K562 (cell line): ENCODE results near the gene CLPSL2. TPM values are rescaled to one million over a fixed set of nuclear protein-coding genes. Genes with fewer than 3 reads are reported as not detected.

Experiments used
- BACH1 ChIP-seq: fragments of 200-800 bp; sonication (Bioruptor generic); IDR thresholded peaks from 2 replicates; pipeline ENCODE4 v1.6.1; 2016; ENCODE audit warnings: missing genetic modification characterization, missing compliant biosample characterization
- BRD4 ChIP-seq: fragments of 200-600 bp; sonication (generic); IDR thresholded peaks from 2 replicates; pipeline ENCODE4 v1.6.1; 2017; ENCODE audit warnings: inconsistent platforms
- CTBP1 ChIP-seq: fragments of 450-650 bp; IDR thresholded peaks from 2 replicates; pipeline ENCODE4 v1.6.1; 2016; ENCODE audit warnings: borderline replicate concordance
- ETV6 ChIP-seq, 3 experiments: fragments of 150-350 bp in 1 of 3; sonication (generic) in 1 of 3; formaldehyde crosslinking in 1 of 3; IDR thresholded peaks; 2 replicates each; pipeline versions ENCODE4 v1.6.1 to v1.8.0; 2014 to 2022; ENCODE audit warnings: borderline replicate concordance in 2 of 3, low read depth in 2 of 3, antibody characterized with exemption in 1 of 3, low read length in 1 of 3, mild to moderate bottlenecking in 1 of 3, missing genetic modification reagents in 1 of 3
- GATAD2B ChIP-seq: fragments of 450-650 bp; IDR thresholded peaks from 2 replicates; pipeline ENCODE4 v1.6.1; 2017; ENCODE audit warnings: mild to moderate bottlenecking, borderline replicate concordance
- GMEB1 ChIP-seq: fragments of 250-450 bp; sonication (Bioruptor Pico); IDR thresholded peaks from 2 replicates; pipeline ENCODE4 v1.4.0; 2020; ENCODE audit warnings: mild to moderate bottlenecking
- MXI1 ChIP-seq: IDR thresholded peaks from 2 replicates; pipeline ENCODE4 v1.6.1; 2011; ENCODE audit warnings: low read depth, mild to moderate bottlenecking, improper control_type of control experiment, low read length
- NFRKB ChIP-seq: fragments of 450-650 bp; IDR thresholded peaks from 2 replicates; pipeline ENCODE4 v1.6.1; 2016; ENCODE audit warnings: low read depth
- PHF8 ChIP-seq: fragments of 200-600 bp; sonication (generic); IDR thresholded peaks from 2 replicates; pipeline ENCODE4 v1.6.1; 2012; ENCODE audit warnings: mixed run types, mild to moderate bottlenecking, inconsistent platforms, low read length, moderate library complexity, borderline replicate concordance
- POLR2H ChIP-seq: IDR thresholded peaks from 2 replicates; pipeline ENCODE4 v1.6.1; 2016; ENCODE audit warnings: missing genetic modification characterization, low read depth, mild to moderate bottlenecking, control low read depth, missing compliant biosample characterization, moderate library complexity
- PRMT5 ChIP-seq: sonication (generic); formaldehyde crosslinking; IDR thresholded peaks from 2 replicates; pipeline ENCODE4 v1.5.0; 2020; ENCODE audit warnings: missing genetic modification reagents
- SAFB2 ChIP-seq: fragments of 200-400 bp; formaldehyde crosslinking; IDR thresholded peaks from 2 replicates; pipeline ENCODE4 v1.6.1; 2018; ENCODE audit warnings: borderline replicate concordance, low read length, low read depth, moderate library complexity; ENCODE audit not compliant: severe bottlenecking
- SMAD1 ChIP-seq: fragments of 150-350 bp; IDR thresholded peaks from 2 replicates; pipeline ENCODE4 v1.6.1; 2014; ENCODE audit warnings: low read length, low read depth; ENCODE audit not compliant: partially characterized antibody
- TRIM28 ChIP-seq: fragments of 450-650 bp; IDR thresholded peaks from 2 replicates; pipeline ENCODE4 v1.6.1; 2017
- XRCC5 ChIP-seq: fragments of 200-400 bp; formaldehyde crosslinking; IDR thresholded peaks from 2 replicates; pipeline ENCODE4 v1.6.1; 2017; ENCODE audit warnings: low read depth, mild to moderate bottlenecking, low read length
- ZBTB1 ChIP-seq: sonication (generic); formaldehyde crosslinking; IDR thresholded peaks from 2 replicates; pipeline ENCODE4 v1.8.1; 2023; ENCODE audit warnings: missing genetic modification reagents, low read depth, mild to moderate bottlenecking, borderline replicate concordance
- ZNF311 ChIP-seq: fragments of 250-450 bp; sonication (Bioruptor Pico); IDR thresholded peaks from 2 replicates; pipeline ENCODE4 v1.4.0; 2020; ENCODE audit warnings: mild to moderate bottlenecking, moderate library complexity
- ZNF347 ChIP-seq: fragments of 450-650 bp; formaldehyde crosslinking; IDR thresholded peaks from 2 replicates; pipeline ENCODE4 v1.4.0; 2020; ENCODE audit warnings: low read depth, mild to moderate bottlenecking, moderate library complexity
- ZNF511 ChIP-seq: sonication (generic); formaldehyde crosslinking; IDR thresholded peaks from 2 replicates; pipeline ENCODE4 v1.8.0; 2022; ENCODE audit warnings: mild to moderate bottlenecking, missing genetic modification reagents
- ZNF639 ChIP-seq, 2 experiments: fragments of 200-800 bp in 1 of 2; sonication (Bioruptor generic) in 1 of 2; sonication (generic) in 1 of 2; formaldehyde crosslinking in 1 of 2; IDR thresholded peaks in 1 of 2; conservative IDR thresholded peaks in 1 of 2; 2 replicates each; pipeline versions ENCODE4 v1.5.0 to v1.6.1; 2016 to 2020; ENCODE audit warnings: missing compliant biosample characterization in 1 of 2, missing genetic modification characterization in 1 of 2, missing genetic modification reagents in 1 of 2
- polyA plus RNA-seq, 8 experiments: library from polyadenylated mRNA; depleted of rRNA in 4 of 8; stranded (reverse) in 5 of 8; unstranded in 3 of 8; fragments of >200 nt; fragmentation: Nextera tagmentation in 2 of 8; fragmentation: Illumina TruSeq in 1 of 8; extraction: Ambion mirVana in 2 of 8; extraction: Trizol in 1 of 8; gene quantifications; 2 replicates each; pipeline versions ENCODE4 v1.2.1 to v1.2.3, GENCODE V29; 2011 to 2014; ENCODE audit warnings: inconsistent platforms in 1 of 8, missing spikeins in 1 of 8
- total RNA-seq, 7 experiments: library from RNA; depleted of rRNA in 6 of 7; stranded (reverse); fragments of >200 nt in 6 of 7; fragmentation: Illumina TruSeq in 2 of 7; extraction: Trizol in 2 of 7; gene quantifications; 2 replicates each; pipeline versions ENCODE4 v1.2.1 to v1.2.3, GENCODE V29; 2011 to 2021; ENCODE audit warnings: low replicate concordance in 1 of 7

The CLPSL2 gene
- total and polyA plus RNA-seq, 9 of the 15 experiments (the other 6 are each of a cell fraction or from before 2014, with no cell fraction given), result not detected

GRCh38 chr6:35731736-35732532 lies 44.5 kb upstream of the CLPSL2 start (continued):
- TF ChIP-seq GMEB1 (no peak), ETV6 (IDR thresholded peaks at IDR 0.05; ENCODE audit: borderline replicate concordance in 1 of 2, low read depth in 2 of 2, low read length in 1 of 2) (peak in 1 of 2 experiments; percentile 30; a peak in 1 of 4 replicates), ETV6 (CRISPR knock-in tag; IDR thresholded peaks at IDR 0.05; ENCODE audit: borderline replicate concordance) (no peak), POLR2H (tag) (no peak), ZNF347 (CRISPR knock-in tag) (no peak), ZNF311 (CRISPR knock-in tag) (no peak), ZNF639 (CRISPR knock-in tag; conservative IDR thresholded peaks at IDR 0.05 in 1 of 2, IDR thresholded peaks at IDR 0.05 in 1 of 2) (peak in 1 of 2 experiments; percentile 88; a peak in 2 of 4 replicates), ZBTB1 (CRISPR knock-in tag) (peak; percentile 81), PRMT5 (CRISPR knock-in tag) (no peak), GATAD2B (0 out of 2 replicates have a peak, but pooled peaks have one; percentile 60), TRIM28 (no peak), SAFB2 (no peak), CTBP1 (peak; percentile 93), NFRKB (peak; percentile 82; the same call in 1 of the 2 replicates), MXI1 (peak; percentile 60; the same call in 1 of the 2 replicates), PHF8 (peak; percentile 85), XRCC5 (peak; percentile 79), BACH1 (tag) (no peak), ZNF511 (peak; percentile 25; the same call in 1 of the 2 replicates), SMAD1 (no peak), BRD4 (peak; percentile 45; the same call in 1 of the 2 replicates)
